ENCODE results near the gene VDR.

The VDR gene

DNA sequence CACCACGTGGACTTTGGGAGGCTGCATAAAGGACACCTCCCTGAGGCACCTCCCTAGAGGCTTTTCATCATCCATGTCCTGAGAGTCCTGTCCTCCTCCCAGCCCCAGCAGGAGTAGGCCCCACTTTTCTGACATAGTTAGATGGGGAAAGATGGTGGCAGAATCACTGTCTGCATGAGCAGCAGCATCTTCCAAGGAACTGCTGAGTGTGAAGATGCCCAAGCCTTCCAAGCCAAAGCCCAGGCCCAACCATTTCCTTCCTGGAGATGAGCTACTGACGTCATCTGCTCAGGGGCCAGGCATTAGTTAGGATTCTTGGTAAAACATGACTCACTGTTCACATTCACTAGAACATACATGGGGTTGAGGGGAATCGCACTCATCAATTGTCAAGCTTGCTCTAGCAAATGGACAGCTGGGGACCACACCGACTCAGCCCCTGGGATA lies 37.3 kb downstream of the VDR start:
- DNase-seq = peak; percentile 65 to 76

DNA sequence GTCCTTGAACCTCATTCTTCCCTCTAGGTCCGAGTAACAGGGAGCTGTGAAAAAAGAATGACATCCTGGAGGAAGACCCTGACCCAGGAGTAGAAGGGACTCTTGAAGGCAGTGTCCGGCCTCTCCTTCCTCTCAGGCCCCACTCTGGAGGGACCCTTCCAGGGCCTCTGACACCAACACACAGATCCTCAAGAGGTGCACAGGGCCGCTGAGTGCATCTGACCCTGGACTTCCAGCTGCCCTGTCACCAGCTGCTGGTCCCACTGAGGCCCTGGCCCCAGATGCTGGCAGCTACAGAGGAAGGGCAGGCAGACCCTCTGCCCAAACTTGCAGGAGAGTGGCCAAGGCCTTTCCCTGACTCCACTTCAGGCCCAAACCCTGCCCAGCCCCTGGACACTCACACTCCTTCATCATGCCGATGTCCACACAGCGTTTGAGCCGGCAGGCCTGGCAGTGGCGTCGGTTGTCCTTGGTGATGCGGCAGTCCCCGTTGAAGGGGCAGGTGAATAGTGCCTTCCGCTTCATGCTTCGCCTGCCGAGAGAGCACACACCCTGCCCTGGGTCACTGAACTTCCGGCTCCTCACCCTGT lies 40.1 kb downstream of the VDR start:
- DNase-seq = no peak

GRCh38 chr12:47863985-47864384 lies 40.8 kb downstream of the VDR start:
- DNase-seq = no peak

DNA sequence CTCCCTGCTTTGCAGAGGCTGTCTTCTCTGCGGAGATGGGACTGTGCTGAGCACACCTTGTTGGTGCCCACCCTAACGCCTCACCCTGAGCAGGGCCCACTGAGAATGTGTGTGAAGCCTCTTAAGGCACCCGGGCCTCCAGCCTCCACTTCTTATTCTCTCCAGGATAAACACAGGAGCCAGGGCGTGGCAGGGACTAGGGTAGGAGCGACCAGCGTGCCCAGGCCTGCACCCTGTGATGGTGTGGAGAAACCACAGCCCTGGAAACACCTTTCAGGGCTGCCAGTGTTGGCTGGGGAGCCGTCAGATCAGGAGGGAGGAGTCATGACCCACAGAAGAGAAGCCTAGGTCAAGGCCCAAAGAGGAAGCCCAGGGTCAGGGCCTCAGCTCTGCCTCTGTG lies 41.3 kb downstream of the VDR start:
- no peak for DNase-seq

DNA sequence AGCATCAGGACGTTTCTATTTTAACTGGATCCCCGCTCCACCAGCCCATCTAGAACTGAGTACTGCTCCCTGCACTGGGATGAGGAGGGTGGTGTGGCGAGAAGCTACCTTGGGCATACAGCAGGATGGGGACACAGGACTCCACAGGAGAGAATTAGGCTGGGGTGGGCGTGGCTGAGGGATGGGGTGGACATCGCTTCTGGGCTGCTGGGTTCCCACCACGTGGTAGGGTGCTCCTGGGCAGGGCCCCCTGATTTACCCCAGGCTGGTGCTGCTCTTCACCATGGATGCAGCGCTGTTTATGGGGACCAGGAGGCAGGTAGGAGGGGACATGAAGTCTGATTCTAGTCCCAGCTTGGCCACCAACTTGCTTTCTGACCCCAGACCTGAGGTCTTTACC lies 41.9 kb downstream of the VDR start:
- no peak for DNase-seq

- no peak for DNase-seq
These were observed 42.5 kb downstream of the VDR start for GRCh38 chr12:47862167-47862750.

DNA sequence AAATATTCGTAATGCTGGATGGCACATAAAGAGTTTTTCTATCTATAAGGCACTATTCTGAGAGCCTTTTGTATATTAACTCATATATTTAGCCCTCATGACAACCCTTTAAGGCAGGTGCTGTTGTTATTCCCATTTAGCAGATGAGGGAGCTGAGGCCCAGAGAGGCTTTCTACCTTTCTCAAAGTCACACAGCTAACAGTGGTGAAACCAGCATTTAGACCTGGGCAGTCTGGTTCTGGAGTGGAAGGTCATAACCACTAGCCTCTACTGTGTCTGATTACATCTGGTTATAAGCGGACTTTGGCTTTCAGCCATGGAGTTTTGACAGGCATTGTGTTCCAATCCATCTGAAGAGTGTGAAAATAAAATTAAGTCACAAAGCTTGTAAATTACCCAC lies 43.9 kb downstream of the VDR start:
- DNase-seq = no peak

GRCh38 chr12:47860279-47860841 lies 44.4 kb downstream of the VDR start:
- DNase-seq = peak; percentile 55 to 66

GRCh38 chr12:47858511-47859266 lies 46.1 kb downstream of the VDR start:
- no peak for DNase-seq

DNA sequence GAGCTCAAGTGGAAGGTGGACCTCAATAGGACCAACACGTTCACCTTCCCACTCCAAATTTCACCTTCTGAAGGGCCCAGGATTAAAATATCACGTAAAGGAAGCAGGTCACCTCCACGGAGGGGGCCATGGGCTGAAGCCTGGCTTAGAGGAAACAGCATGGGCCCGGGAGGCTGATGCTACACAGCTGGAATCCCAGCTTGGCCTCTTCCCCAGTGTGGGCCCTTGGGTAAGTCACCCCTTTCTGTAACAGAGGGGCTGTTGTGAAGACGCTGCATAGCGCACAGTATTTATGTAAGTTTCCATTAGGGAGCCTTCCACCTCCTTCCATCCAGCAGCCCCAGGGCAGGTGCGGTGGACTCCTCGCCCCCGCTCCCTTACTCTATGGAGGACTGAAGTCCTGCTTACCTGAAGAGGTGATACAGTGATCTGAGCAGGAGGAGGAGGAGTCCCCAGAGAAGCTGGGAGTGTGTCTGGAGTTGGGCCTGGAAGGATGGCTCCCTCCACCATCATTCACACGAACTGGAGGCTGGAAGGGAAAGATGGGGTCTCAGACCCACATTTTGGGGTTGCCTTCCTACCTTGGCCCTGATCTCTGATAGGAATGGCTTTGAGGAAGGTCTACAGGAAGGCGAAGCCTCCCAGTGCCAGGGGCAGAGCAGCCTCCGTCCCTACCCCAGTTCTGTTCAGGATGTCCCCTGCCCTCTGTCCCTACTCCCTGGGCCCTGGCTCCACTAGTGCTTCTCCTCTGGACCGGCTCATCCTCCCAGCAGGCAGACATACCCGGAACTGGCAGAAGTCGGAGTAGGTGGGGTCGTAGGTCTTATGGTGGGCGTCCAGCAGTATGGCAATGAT lies 47.8 kb downstream of the VDR start:
- DNase-seq = no peak

GRCh38 chr12:47856094-47856493 lies 48.7 kb downstream of the VDR start:
- DNase-seq = no peak

GRCh38 chr12:47855502-47855901 lies 49.3 kb downstream of the VDR start:
- DNase-seq = no peak

DNA sequence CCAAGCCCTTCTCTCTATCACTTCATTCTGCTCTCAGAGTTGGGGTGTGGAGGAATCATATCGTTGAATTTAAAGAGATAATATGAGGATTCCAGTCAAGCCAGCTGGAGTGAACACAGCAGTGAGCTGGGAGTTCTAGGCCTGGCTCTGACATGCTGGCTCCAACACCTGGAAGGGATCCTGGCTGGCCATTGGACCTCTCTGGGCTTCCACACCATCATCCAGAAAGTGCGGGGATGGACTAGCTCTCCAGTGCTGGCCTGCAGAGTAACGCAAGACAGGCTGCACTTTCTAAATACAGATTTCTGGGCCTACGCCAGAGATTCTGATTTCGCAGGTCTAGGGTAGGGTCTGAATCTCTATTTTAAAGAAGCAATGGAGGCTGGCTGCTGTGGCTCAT lies 50.3 kb downstream of the VDR start:
- DNase-seq = no peak

GRCh38 chr12:47852096-47852571 lies 52.7 kb downstream of the VDR start:
- DNase-seq = no peak

- DNase-seq = no peak
These were observed 53.4 kb downstream of the VDR start for GRCh38 chr12:47851303-47851952.

DNA sequence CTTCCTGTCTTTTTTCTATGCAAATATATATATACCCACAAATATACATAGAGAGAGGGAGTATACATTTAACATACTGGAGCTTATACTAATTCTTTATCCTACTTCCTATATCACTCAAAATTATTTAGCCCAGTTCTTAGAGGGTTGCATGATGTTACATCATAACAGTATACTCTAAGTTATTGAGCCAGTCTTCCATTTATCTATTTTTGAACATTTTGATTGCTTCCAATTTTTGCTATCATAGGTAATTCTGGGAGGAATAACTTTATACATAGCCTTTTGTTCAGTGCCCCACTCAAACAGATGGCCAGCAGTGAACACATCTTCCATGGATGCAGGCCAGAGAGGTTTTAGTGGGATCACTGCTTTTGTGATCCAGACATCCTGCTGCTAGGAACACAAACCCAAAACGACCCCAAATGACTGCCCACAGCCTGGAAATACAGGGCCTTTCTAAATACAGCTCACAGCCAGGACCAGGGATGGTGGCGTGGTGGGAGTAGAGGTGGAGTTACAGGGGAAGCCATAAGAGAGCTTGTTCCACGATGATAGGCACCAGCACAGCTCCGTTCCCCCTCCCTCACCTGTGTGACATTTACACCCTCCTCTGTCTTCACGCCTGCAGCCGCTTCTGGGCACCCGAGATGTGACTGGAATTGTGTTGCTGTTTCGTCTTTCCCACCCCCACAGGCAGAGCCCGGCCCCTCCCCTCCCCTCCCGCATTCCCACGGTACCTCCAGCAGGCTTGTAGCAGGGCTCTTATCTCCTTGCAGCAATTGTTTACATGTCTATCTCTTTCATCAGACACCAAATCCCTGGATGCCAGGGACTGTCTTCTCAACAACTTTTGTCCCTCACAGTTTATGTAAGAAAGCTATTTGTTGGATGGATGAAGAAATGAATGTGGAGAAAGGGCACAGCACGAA lies 54.4 kb downstream of the VDR start:
- DNase-seq = no peak

GRCh38 chr12:47849261-47849660 lies 55.5 kb downstream of the VDR start:
- DNase-seq = no peak

DNA sequence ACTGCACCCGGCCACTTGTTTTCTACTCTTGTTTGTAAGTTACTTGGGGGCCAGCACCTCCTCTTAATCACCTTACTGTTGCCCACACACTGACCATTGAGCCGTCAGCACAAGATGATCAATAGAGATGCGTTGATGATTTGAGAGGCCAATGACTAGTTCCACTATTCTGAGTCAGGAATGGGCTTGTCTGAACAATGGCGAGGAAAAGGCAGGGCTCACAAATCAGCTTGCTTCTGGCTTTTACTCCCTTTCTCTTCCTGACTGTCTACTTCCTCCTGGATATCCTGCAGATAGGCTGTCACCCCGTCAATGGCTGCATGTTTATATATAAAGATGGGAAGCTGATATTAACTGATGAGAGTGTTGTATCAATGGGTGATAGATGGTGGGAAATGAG lies 55.9 kb downstream of the VDR start:
- no peak for DNase-seq

GRCh38 chr12:47846294-47846996 lies 58.3 kb downstream of the VDR start:
- no peak for DNase-seq

DNA sequence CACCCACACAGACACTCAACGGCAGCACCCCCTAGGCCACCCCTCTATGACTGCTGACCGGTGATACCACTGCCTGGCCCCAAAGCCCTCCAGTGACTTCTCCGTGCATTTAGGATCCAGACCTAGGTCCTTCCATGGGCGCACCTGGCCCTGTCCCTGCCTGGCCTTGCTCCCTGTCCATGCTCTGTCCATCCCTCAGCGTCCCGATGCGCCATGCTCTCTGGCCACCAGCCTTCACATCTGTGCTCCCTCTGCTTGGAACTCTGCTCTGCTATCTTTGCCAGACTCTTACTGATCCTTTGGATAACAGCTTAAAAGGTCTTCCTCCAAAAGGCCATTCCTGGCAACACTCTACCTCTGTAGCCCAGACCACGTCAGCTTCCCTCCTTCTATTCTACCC lies 59.7 kb downstream of the VDR start:
- DNase-seq = no peak
